Parathyroid adenoma (tissue), 2 donors: Measurements from ENCODE around the gene PIEZO2.

Source experiments
- H2AFZ ChIP-seq: fragments of 300-600 bp; sonication (generic); one replicate; pipeline ENCODE4 v1.7.0; 2017; ENCODE audit warnings: antibody characterized with exemption, mild to moderate bottlenecking
- H3K27ac ChIP-seq: fragments of 300-600 bp; sonication (generic); one replicate; pipeline ENCODE4 v1.7.0; 2017
- H3K27me3 ChIP-seq: fragments of 300-600 bp; sonication (generic); one replicate; pipeline ENCODE4 v1.7.0; 2017; ENCODE audit warnings: low read length; ENCODE audit not compliant: control insufficient read depth, insufficient read depth
- H3K36me3 ChIP-seq: fragments of 300-600 bp; sonication (generic); one replicate; pipeline ENCODE4 v1.7.0; 2017; ENCODE audit warnings: low read length; ENCODE audit not compliant: control insufficient read depth, insufficient read depth
- H3K4me1 ChIP-seq: fragments of 300-600 bp; sonication (generic); one replicate; pipeline ENCODE4 v1.7.0; 2017; ENCODE audit warnings: control low read depth
- H3K4me2 ChIP-seq: fragments of 300-600 bp; sonication (generic); one replicate; pipeline ENCODE4 v1.7.0; 2017; ENCODE audit warnings: low read length
- H3K4me3 ChIP-seq: fragments of 300-600 bp; sonication (generic); one replicate; pipeline ENCODE4 v1.7.0; 2017; ENCODE audit warnings: low read depth, low read length
- H3K79me2 ChIP-seq: fragments of 300-600 bp; sonication (generic); one replicate; pipeline ENCODE4 v1.7.0; 2017; ENCODE audit warnings: control low read depth
- H3K9ac ChIP-seq: fragments of 300-600 bp; sonication (generic); one replicate; pipeline ENCODE4 v1.7.0; 2017; ENCODE audit warnings: mild to moderate bottlenecking
- H3K9me3 ChIP-seq: fragments of 300-600 bp; sonication (generic); one replicate; pipeline ENCODE4 v1.7.0; 2017; ENCODE audit warnings: low read length; ENCODE audit not compliant: control insufficient read depth
- CTCF ChIP-seq: fragments of 300-600 bp; sonication (generic); IDR thresholded peaks from one replicate; pipeline ENCODE4 v1.7.0; 2017; ENCODE audit warnings: antibody characterized with exemption, mild to moderate bottlenecking
- donor health status: primary hyperparathyroidism.

PIEZO2 gene

GRCh38 chr18:10900435-10900834 is 248.9 kb downstream of the PIEZO2 start:
- Histone ChIP-seq H3K4me2 (no peak overlapping the region), H3K9me3 (no peaks in the 10 kb centered on the region), H3K27me3 (no peaks in the 10 kb centered on the region), H3K9ac (no peak overlapping the region), H3K79me2 (no peaks in the 10 kb centered on the region), H3K36me3 (no peaks in the 10 kb centered on the region), H3K4me3 (no peak overlapping the region), H3K27ac (no peak overlapping the region), H2AFZ (no peak overlapping the region), H3K4me1 (no peaks in the 10 kb centered on the region)
- TF ChIP-seq CTCF, result no peak

DNA sequence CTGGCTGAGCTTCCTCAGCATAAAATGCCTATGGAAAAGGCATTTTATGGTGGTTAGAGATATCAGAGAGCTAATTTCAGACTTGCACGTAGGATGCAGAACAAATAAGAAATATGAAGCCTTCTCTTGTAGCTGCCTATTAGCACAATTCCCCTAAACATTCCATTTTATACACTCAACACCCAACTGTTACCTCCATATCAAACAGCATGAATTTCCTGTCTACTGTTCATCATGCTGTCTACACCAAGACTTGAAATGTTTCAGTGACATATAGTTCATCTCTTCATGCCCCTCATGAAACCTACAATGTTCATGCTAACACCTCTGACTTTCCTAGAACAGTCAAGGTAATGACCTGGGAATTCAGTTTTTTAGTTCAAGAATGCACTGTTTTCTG is 249.9 kb downstream of the PIEZO2 start:
- H2AFZ ChIP-seq, result no peak overlapping the region
- no peaks in the 10 kb centered on the region for H3K9me3 ChIP-seq
- H3K27ac ChIP-seq, result no peak overlapping the region
- no peaks in the 10 kb centered on the region for H3K79me2 ChIP-seq
- H3K4me2 ChIP-seq, result no peak overlapping the region
- H3K36me3 ChIP-seq, result no peaks in the 10 kb centered on the region
- TF ChIP-seq CTCF, result no peak
- no peaks in the 10 kb centered on the region for H3K27me3 ChIP-seq
- H3K4me3 ChIP-seq, result no peak overlapping the region
- no peak overlapping the region for H3K9ac ChIP-seq
- H3K4me1 ChIP-seq, result no peaks in the 10 kb centered on the region

DNA sequence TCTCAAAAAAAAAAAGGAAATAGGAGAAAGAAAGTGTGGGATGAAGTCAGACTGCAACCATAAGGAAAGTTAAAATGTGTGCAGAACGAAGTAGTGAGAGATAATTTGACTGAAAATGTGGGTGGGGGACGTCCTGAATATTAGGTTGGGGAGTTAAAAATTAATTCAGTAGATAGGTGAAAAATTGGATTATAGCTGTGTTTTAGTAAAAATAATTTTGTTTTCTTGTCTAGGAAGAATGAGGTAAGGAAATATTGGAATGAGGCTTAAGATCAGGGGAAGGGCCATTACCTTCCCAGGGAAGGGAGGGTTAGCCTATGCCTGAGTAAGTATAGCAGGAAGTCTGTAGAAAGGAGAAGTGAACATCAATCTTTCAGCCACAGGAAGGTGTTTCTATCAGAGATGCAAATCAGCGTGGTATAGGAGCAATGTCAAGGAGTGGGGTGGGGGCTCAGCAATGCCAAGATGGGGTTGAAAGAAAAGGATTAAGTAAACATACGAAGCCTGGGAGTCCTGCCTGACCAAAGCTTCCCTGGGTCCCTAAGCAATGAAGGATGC is 250.9 kb downstream of the PIEZO2 start:
- H3K27me3 ChIP-seq, result no peaks in the 10 kb centered on the region
- no peaks in the 10 kb centered on the region for H3K36me3 ChIP-seq
- H3K4me3 ChIP-seq, result no peak overlapping the region
- H3K79me2 ChIP-seq, result no peaks in the 10 kb centered on the region
- no peak overlapping the region for H3K4me2 ChIP-seq
- H3K9me3 ChIP-seq, result no peaks in the 10 kb centered on the region
- H3K4me1 ChIP-seq, result no peaks in the 10 kb centered on the region
- no peak overlapping the region for H3K27ac ChIP-seq
- H3K9ac ChIP-seq, result no peak overlapping the region
- no peak overlapping the region for H2AFZ ChIP-seq
- no peak for TF ChIP-seq CTCF

- Histone ChIP-seq H3K9me3 (no peaks in the 10 kb centered on the region), H3K4me1 (no peaks in the 10 kb centered on the region), H3K9ac (no peak overlapping the region), H3K4me2 (no peak overlapping the region), H3K27me3 (no peaks in the 10 kb centered on the region), H3K27ac (no peak overlapping the region), H2AFZ (no peak overlapping the region), H3K4me3 (no peak overlapping the region), H3K36me3 (no peaks in the 10 kb centered on the region), H3K79me2 (no peaks in the 10 kb centered on the region)
- TF ChIP-seq CTCF, result no peak
These were observed 252.5 kb downstream of the PIEZO2 start for GRCh38 chr18:10896851-10897250.

- no peaks in the 10 kb centered on the region for H3K9me3 ChIP-seq
- H3K27ac ChIP-seq, result no peak overlapping the region
- H3K4me1 ChIP-seq, result no peaks in the 10 kb centered on the region
- no peaks in the 10 kb centered on the region for H3K27me3 ChIP-seq
- H3K9ac ChIP-seq, result no peak overlapping the region
- TF ChIP-seq CTCF, result no peak
- no peaks in the 10 kb centered on the region for H3K36me3 ChIP-seq
- no peak overlapping the region for H3K4me2 ChIP-seq
- no peak overlapping the region for H2AFZ ChIP-seq
- H3K79me2 ChIP-seq, result no peaks in the 10 kb centered on the region
- H3K4me3 ChIP-seq, result no peak overlapping the region
These were observed 253.4 kb downstream of the PIEZO2 start for GRCh38 chr18:10895976-10896375.
